Measurements from ENCODE around the gene SLC28A2.
"Not testable (repeated sequence)": the region's sequence is repeated elsewhere in the genome, so short reads cannot be mapped to it uniquely, and the experiment has no call there.

Gene SLC28A2

DNA sequence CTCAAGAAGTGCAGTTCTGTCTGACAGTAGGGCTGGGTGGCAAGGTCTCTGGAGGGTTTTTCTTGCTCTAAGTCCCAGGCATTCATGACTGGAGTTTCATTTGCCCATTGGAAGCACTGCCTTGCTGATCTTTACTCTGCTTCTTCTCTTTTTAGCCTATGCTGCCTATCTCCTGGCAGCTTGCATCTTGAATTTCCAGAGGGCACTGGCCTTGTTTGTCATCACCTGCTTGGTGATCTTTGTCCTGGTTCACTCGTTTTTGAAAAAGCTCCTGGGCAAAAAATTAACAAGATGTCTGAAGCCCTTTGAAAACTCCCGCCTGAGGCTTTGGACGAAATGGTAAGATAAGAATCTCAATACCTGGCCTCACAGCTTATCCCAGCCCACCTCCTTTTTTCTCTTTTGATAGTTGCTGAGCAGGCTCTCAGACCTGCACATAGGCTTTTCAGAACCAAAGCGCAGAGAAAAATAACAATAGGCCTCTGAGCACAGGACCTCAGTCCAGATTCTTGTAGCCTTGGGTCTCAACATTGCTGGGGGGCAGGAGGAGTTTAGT is 10.9 kb downstream of the SLC28A2 start:
- no peak for DNase-seq

DNA sequence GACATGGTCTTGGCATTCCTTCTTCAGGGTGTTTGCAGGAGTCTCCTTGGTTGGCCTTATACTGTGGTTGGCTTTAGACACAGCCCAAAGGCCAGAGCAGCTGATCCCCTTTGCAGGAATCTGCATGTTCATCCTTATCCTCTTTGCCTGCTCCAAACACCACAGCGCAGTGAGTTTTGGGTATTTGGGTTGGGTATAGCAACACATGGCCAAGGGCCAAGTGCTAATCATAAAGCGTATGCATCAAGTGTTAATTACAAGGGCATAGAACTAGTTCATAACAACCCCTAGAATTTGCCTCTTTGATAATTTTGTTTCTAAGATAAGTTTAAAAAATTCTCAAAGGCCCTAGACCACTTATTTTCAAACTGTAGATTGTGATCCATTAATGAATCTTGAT is 11.8 kb downstream of the SLC28A2 start:
- no peak for DNase-seq

- DNase-seq: no peak
Measured at GRCh38 chr15:45265506-45265905, 13.5 kb downstream of the SLC28A2 start.

DNA sequence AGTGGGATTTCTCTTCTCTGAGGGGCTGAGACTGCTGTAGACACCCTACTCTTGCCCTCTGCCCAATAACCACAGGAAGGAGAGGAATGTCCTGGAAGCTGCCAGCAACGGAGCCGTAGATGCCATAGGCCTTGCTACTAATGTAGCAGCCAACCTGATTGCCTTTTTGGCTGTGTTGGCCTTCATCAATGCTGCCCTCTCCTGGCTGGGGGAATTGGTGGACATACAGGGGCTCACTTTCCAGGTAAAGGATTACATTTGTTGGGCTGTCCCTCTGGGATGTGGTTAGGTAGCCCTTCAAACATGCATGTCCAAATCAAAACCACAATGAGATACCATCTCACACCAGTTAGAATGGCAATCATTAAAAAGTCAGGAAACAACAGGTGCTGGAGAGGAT is 16.1 kb downstream of the SLC28A2 start:
- DNase-seq: no peak

DNA sequence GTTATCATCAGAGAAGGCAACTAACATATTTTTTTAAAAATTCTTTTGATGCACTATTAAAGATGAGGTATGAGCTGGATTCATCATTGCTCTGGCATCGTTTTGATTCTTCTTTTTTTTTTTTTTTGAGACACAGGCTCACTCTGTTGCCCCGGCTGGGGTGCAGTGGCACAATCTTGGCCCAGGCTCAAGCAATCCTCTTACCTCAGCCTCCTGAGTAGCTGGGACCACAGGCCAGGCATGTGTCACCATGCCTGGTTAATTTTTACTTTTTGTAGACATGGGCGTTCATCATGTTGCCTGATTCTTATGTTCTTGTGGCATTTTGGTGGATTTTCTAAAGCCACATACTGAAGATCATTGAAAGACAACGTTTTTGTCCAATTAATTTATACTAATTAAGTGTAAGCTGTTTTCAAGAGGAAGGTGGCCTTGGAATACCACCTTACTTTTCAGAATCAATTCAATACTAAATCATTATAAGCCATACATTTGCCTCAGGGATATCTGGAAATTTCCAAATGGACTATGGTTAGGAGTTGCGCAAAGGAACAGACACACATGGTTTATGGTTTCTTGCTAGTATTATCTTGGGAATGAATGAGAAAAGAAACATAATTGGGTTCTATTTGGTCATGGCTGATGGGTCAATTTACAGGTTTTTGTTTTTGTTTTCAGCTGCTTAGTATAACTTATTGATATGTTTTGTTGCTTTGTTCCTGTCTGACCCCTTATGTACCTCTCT is 22.8 kb downstream of the SLC28A2 start:
- DNase-seq: no peak

DNA sequence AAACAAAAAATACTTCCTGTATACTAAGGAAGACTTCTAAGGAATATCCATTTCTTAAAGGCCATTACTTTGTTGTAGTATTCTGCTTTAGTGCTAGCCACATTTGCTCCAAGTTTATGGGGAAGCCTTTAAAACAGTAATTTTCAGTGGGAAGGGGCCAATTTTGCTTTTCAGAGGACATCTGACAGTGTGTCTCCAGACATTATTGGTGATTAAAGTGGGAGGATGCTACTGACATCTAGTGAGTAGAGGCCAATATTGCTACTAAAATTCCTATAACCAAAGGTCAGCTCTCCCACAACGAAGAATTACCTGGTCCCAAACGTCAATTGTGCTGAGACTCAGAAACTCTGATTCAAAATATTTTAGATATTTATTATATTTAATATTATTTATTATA is 24.8 kb downstream of the SLC28A2 start:
- no peak for DNase-seq

DNA sequence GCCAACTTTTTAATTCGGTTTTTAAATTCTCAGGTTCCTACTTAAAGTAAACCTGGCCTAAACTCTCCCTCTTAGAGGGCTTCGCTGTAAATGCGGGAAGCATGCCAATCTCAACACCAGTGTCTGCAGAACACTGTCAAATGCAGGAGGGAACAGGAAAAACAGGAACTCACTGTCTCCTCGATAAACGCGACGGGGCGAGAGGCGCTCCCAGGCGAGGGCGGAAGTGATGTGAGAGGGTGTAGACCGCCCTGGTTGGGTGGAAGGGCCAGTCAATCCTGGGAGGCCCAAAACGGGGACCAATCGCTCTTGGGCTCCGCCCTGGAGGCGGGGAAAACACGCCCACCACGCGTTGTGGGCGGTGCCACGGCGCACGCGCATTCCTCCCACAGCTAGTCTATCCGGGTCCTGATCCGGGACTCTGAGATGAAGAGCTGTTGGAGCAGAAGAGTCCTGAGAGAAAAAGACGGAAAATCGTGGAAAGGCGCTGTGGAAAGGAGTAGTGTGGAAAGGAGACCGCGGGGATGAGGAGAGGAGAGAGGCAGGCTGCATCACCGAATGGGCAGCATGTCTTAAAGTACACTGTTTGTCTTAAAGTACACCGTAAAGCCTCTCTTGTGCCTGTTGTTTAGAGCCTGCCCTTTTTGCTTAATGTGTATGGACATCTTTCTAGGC is 27.1 kb downstream of the SLC28A2 start:
- DNase-seq: peak; percentile 96

DNA sequence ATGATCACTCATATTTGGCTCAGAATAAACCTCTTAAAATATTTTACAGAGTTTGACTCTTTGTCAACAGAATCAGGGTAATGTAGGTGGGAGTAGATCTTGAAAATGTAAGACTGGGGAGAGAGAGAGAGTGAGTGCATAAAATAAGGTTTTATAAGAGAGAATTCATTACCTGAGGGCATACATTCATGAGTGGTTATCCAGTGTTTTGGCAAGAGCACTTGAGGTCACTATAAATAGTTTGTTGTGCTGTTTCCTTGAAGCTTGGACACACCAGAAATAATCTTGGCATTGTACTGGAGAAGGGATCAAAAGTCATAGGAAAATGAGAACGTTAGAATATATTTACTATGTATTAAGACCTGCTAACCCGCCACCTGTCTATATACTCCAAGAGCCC is 33.4 kb downstream of the SLC28A2 start:
- DNase-seq: no peak

DNA sequence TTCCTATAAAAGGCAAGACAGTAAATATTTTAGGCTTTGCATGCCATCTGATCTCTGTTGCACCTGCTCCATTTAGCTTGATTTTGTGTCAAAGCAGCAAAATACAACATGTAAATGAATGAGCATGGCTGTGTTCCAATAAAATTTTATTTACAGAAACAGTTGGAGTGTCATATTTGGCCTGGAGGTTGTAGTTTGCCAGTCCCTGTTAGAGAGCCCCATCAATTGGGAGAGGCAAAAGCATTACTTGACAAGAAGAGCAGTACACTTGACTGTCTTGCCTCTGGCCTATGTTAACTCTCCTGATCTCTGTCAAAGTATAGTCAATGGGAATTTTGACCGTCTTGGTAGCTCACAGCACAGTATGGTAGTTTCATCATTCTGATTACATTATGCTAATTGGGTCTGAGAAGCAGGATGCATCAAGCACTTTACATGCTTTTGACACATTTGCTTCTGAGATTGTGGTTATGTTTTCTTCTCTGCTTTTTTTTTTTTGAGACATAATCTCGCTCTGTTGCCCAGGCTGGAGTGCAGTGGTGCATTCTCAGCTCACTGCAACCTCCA is 35.4 kb downstream of the SLC28A2 start:
- no peak for DNase-seq

DNA sequence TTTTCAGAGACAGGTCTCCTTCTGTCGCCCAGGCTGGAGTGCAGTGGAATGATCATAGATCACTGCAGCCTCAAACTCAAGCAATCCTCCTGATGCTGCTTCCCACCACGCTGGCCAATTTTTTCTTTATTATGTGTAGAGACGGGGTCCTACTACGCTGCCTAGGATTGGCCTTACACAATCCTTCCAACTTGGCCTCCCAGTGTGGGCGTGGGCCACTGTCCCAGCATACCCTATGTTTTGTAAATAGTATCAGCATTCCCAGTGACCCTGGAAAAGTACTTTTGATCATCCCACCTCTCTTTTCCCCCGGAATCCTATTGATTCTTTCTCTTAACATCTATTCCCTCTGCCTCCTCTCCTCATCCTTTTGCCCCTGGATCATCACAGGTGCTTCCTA is 36.9 kb downstream of the SLC28A2 start:
- DNase-seq: no peak

DNA sequence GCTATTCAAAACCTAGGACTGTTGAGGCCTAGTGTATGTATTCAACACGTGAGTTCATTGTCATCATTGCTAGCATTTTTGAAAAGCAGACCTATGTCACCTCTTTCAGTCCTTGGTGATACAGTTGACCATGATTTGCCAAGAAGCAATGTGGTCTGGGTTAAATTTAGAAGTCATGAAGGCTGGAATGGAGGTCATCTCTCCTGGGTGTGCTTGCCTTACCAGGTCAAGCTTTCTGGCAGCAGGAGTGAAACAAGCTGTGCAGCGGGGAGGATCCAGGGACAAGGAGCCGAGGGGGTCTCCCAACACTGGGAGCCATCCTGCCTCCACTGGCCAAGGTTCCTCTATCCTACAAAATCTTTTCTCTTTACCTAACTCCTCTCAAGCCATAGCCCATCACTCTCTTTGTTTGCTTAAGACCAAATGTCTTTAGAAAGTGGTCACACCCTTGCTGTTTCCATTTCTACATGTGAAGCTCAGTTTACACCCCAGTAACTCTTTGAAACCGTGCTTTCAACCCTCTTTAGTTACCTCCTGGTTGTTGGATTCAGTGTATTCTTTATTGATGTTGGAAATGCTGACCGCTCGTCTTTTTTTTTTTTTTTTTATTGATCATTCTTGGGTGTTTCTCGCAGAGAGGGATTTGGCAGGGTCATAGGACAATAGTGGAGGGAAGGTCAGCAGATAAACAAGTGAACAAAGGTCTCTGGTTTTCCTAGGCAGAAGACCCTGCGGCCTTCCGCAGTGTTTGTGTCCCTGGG is 40.0 kb downstream of the SLC28A2 start:
- no peak for DNase-seq

GRCh38 chr15:45293326-45293725 is 41.3 kb downstream of the SLC28A2 start:
- DNase-seq: not testable (repeated sequence)

DNA sequence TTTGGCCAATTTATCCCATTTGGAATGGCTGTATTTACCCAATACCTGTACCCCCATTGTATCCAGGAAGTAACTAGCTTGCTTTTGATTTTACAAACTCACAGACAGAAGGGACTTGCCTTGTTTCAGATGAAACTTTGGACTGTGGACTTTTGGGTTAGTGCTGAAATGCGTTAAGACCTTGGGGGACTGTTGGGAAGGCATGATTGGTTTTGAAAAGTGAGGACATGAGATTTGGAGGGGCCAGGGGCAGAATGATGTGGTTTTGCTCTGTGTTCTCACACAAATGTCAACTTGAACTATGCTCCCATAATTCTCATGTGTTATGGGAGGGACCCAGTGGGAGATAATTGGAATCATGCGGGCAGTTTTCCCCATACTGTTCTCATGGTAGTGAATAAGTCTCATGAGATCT is 46.9 kb downstream of the SLC28A2 start:
- not testable (repeated sequence) for DNase-seq

GRCh38 chr15:45304711-45305110 is 52.7 kb downstream of the SLC28A2 start:
- no peak for DNase-seq

DNA sequence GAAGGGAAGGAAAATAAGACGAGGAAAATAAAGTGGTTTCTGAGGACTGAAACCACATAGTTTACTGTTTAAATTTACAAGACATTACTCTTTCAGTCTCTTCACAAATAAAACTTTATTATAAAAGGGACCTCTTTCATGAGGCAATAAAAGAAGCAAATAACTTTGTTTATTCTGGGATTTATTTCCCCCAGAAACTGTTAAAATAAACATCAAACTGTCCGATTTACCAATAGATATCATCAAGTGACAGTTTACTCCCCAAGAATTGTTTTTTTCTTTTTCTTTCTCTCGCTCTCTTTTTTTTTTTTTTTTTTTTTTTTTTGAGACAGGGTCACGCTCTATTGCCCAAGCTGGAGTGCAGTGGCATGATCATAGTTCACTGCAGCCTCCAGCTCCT is 54.1 kb downstream of the SLC28A2 start:
- no peak for DNase-seq

- DNase-seq: no peak
Measured at GRCh38 chr15:45307230-45307924, 55.3 kb downstream of the SLC28A2 start.

DNA sequence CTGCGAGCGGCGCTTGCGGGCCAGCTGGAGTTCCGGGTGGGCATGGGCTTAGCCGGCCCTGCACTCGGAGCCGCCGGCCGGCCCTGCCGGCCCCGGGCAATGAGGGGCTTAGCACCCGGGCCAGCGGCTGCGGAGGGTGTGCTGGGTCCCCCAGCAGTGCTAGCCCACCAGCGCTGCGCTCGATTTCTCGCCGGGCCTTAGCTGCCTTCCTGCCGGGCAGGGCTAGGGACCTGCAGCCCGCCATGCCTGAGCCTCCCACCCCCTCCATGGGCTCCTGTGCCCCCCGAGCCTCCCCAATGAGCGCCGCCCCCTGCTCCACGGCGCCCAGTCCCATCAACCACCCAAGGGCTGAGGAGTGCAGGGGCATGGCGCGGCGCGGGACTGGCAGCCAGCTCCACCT is 62.1 kb downstream of the SLC28A2 start:
- not testable (repeated sequence) for DNase-seq

- DNase-seq: no peak
Measured at GRCh38 chr15:45314960-45315359, 62.9 kb downstream of the SLC28A2 start.

DNA sequence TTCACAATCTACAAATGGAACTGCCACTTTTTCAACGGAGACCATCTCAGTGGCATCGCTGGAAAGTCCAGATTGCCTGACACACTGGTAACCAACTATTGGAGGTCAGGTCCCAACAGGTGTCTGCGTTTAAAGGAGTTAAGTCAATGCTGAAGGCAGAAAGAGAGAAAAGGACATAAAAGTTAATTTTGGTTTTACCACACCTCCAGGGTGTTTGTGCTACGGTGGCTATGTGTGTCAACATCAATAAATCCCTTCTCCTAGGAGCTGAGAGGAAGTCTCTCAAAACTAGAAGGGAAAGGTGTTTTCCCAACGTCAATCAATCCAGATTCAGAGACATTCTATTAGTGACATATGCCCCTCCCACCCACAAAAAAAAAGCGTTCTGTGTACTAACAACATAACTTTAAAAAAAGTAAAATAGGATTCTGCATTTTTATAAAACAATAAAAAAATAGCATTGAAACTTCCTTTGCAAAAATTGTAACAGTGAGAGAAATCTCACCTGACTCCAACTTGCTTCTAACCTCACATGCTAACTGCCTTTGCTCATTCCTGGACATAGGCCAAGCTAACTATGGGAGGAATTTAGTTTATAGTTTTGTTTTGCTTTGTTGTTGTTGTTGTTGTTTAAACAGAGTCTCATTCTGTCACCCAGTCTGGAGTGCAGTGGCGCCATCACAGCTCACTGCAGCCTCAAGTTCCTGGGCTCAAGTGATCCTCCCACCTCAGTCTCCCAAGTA is 67.6 kb downstream of the SLC28A2 start:
- DNase-seq: no peak

DNA sequence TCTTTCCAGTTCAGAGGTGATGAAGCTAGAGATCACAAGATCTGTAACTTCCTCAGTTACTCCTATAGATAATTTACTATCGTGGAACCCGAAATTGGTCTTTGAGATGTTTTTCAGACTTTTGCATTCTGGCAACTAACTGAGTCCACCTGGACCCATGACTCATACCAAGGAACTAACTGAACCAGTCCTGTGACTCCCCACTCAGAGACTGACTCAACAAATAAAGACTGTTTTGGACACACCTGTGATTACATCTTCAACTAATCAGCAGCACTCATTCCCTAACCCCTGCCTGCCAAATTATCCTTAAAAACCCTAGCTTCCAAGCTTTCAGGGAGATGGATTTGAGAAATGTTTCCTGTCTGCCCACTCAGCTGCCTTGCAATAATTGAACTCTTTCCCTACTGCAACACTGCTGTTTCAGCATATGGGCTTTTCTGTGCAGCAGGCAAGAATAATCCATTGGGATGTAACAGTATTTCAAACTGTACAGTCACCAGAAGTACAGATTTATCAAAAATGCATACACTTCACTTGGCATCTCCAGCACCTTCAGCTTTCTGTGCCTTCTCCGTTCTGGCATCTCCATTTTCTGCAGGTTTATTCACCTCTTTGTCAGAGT is 68.7 kb downstream of the SLC28A2 start:
- no peak for DNase-seq

GRCh38 chr15:45326280-45326679 is 74.2 kb downstream of the SLC28A2 start:
- DNase-seq: no peak

Data from stimulated activated CD4-positive, alpha-beta T cell treated with anti-CD3 and anti-CD28 coated beads, Interleukin-1b, Interleukin-23, amount 100 ng/mL, for 48 hours (primary cell).